Measurements from ENCODE around the gene RACGAP1.

The RACGAP1 gene

DNA sequence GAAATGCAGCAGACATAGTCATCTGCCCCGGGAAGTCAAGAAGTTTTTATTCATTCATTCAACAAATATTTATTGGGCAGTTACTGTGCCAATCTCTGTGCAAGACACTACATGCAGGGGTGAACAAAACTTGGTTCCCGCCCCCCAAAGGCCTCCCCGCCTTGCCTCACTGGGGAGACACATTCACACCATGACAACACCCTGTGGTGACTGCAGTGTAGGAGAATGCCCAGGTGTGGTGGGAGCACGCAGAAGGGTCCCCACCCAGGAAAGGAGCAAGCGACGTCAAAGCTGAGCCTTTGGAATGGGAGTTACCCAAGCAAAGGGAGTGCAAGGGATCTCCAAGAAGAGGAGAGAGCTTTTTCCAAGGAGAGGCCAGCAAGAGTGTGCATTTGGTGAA lies 54.2 kb downstream of the RACGAP1 start:
- Histone ChIP-seq H3K79me2 (ENCODE audit: insufficient read depth, low read length) (no peaks in the 10 kb centered on the region), H3K27me3 (ENCODE audit: insufficient read depth, low read length) (0 out of 2 replicates have a peak, but pooled peaks cover 3% of the 10 kb centered on the region), H3K9me3 (ENCODE audit: low read length) (no peaks in the 10 kb centered on the region), H3K4me2 (ENCODE audit: low read length) (no peak overlapping the region), H3K4me1 (ENCODE audit: insufficient read depth, low read length, severe bottlenecking) (peaks cover 9% of the 10 kb centered on the region), H3K36me3 (ENCODE audit: insufficient read depth, low read length) (no peaks in the 10 kb centered on the region), H3K9me2 (ENCODE audit: low read depth, low read length) (no peaks in the 10 kb centered on the region), H3K9ac (ENCODE audit: low read length) (no peak overlapping the region), H3K4me3 (ENCODE audit: low read depth, low read length, poor library complexity, severe bottlenecking) (no peak overlapping the region), H3K27ac (ENCODE audit: low read depth, low read length, poor library complexity, severe bottlenecking) (no peak overlapping the region), H3F3A (ENCODE audit: insufficient read depth, low read length) (no peaks in the 10 kb centered on the region), H2AFZ (ENCODE audit: low read length) (no peak overlapping the region), H4K20me1 (ENCODE audit: insufficient read depth, low read length) (no peaks in the 10 kb centered on the region)
- TF ChIP-seq EZH2 (IDR thresholded peaks at IDR 0.05; ENCODE audit: borderline replicate concordance, low read length): no peak
- TF ChIP-seq, protein P1, sequence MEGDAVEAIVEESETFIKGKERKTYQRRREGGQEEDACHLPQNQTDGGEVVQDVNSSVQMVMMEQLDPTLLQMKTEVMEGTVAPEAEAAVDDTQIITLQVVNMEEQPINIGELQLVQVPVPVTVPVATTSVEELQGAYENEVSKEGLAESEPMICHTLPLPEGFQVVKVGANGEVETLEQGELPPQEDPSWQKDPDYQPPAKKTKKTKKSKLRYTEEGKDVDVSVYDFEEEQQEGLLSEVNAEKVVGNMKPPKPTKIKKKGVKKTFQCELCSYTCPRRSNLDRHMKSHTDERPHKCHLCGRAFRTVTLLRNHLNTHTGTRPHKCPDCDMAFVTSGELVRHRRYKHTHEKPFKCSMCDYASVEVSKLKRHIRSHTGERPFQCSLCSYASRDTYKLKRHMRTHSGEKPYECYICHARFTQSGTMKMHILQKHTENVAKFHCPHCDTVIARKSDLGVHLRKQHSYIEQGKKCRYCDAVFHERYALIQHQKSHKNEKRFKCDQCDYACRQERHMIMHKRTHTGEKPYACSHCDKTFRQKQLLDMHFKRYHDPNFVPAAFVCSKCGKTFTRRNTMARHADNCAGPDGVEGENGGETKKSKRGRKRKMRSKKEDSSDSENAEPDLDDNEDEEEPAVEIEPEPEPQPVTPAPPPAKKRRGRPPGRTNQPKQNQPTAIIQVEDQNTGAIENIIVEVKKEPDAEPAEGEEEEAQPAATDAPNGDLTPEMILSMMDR (IDR thresholded peaks at IDR 0.05; ENCODE audit: low read length): no peak

DNA sequence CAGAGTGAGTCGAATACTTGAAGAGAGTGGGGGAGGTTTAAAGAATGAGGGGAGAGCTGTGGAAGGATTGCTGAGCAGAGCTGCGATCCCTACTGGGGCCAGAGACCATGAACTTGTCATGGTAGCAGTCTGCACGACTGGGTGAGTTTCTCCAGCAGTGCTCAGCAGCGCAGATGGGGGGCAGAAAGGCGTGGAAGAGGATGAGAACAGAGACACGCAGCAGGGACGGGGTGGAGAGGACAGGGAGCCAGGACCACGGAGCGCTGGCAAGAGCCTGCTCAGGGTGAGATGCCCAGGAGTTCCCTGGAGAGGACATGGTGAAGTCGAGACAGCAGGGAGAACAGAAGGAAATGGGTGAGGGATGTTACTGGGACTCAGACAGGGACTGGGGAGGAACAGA lies 54.6 kb downstream of the RACGAP1 start:
- Histone ChIP-seq H3K9me2 (ENCODE audit: low read depth, low read length) (no peaks in the 10 kb centered on the region), H3K9ac (ENCODE audit: low read length) (no peak overlapping the region), H3K4me3 (ENCODE audit: low read depth, low read length, poor library complexity, severe bottlenecking) (no peak overlapping the region), H3F3A (ENCODE audit: insufficient read depth, low read length) (no peaks in the 10 kb centered on the region), H3K27ac (ENCODE audit: low read depth, low read length, poor library complexity, severe bottlenecking) (no peak overlapping the region), H3K27me3 (ENCODE audit: insufficient read depth, low read length) (0 out of 2 replicates have a peak, but pooled peaks cover 3% of the 10 kb centered on the region), H3K4me1 (ENCODE audit: insufficient read depth, low read length, severe bottlenecking) (peaks cover 9% of the 10 kb centered on the region), H3K36me3 (ENCODE audit: insufficient read depth, low read length) (no peaks in the 10 kb centered on the region), H3K9me3 (ENCODE audit: low read length) (no peaks in the 10 kb centered on the region), H3K4me2 (ENCODE audit: low read length) (no peak overlapping the region), H4K20me1 (ENCODE audit: insufficient read depth, low read length) (no peaks in the 10 kb centered on the region), H3K79me2 (ENCODE audit: insufficient read depth, low read length) (no peaks in the 10 kb centered on the region), H2AFZ (ENCODE audit: low read length) (no peak overlapping the region)
- TF ChIP-seq, protein P1 (IDR thresholded peaks at IDR 0.05; ENCODE audit: low read length): no peak
- TF ChIP-seq EZH2 (IDR thresholded peaks at IDR 0.05; ENCODE audit: borderline replicate concordance, low read length): no peak

DNA sequence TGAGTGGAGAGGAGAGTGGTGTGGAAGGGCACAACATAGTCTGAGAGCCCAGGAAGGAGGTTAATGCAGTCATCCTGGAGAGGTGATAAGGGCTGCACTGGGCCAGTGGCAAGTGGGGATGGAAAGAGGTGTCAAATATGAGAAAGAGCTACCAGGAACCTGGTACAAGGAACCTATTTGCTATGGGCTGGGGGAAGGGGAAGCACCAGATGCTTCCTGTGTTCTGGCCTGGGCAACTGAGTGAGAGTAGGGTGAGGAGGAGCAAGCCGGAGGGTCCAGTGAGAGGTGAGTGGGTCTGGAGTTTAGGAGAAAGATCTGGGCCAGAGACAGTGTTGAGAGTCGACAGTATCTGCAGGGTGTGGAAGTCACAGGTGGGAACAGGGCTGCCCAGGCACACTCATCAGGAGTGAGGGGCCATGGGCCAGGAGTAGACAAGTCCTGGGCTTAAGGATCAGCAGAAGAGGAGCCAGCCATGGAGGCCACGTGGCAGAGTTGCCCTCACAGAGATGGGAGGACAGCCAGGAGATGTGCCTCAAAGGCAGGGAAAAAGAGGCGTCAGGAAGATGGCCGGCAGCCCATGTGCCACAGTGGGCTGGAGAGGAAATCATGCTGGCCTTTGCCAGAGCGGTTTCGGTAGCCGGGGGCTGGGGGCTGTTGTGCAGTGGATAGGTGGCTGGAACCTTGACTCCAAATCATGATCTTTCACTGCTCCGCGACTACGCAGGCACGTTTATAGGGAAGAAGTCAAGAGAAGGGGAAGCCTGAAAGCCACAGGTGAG lies 55.5 kb downstream of the RACGAP1 start:
- Histone ChIP-seq H3K4me3 (ENCODE audit: low read depth, low read length, poor library complexity, severe bottlenecking) (no peak overlapping the region), H3K4me2 (ENCODE audit: low read length) (no peak overlapping the region), H3K9ac (ENCODE audit: low read length) (no peak overlapping the region), H3K4me1 (ENCODE audit: insufficient read depth, low read length, severe bottlenecking) (peaks cover 9% of the 10 kb centered on the region), H4K20me1 (ENCODE audit: insufficient read depth, low read length) (no peaks in the 10 kb centered on the region), H3K36me3 (ENCODE audit: insufficient read depth, low read length) (no peaks in the 10 kb centered on the region), H3K9me3 (ENCODE audit: low read length) (no peaks in the 10 kb centered on the region), H3K79me2 (ENCODE audit: insufficient read depth, low read length) (no peaks in the 10 kb centered on the region), H3K27ac (ENCODE audit: low read depth, low read length, poor library complexity, severe bottlenecking) (no peak overlapping the region), H2AFZ (ENCODE audit: low read length) (no peak overlapping the region), H3F3A (ENCODE audit: insufficient read depth, low read length) (no peaks in the 10 kb centered on the region), H3K27me3 (ENCODE audit: insufficient read depth, low read length) (0 out of 2 replicates have a peak, but pooled peaks cover 3% of the 10 kb centered on the region), H3K9me2 (ENCODE audit: low read depth, low read length) (no peaks in the 10 kb centered on the region)
- no peak for TF ChIP-seq EZH2 (IDR thresholded peaks at IDR 0.05; ENCODE audit: borderline replicate concordance, low read length)
- TF ChIP-seq, protein P1 (IDR thresholded peaks at IDR 0.05; ENCODE audit: low read length): no peak
